Activated T-helper 9 cell treated with anti-CD3 and anti-CD28 coated beads, Interleukin-2, amount 50 U/mL, for 16 hours (primary cell): ENCODE measurements around the gene TUBGCP2.

ENCODE experiments used
- DNase-seq: peaks from one replicate; pipeline ENCODE4 v3.0.0-alpha.2; 2020; ENCODE audit warnings: low read depth

Gene TUBGCP2

GRCh38 chr10:133343558-133343957, 34.9 kb upstream of the TUBGCP2 start:
- no peak for DNase-seq

- DNase-seq: no peak
Observed at GRCh38 chr10:133342942-133343341, 34.3 kb upstream of the TUBGCP2 start.

DNA sequence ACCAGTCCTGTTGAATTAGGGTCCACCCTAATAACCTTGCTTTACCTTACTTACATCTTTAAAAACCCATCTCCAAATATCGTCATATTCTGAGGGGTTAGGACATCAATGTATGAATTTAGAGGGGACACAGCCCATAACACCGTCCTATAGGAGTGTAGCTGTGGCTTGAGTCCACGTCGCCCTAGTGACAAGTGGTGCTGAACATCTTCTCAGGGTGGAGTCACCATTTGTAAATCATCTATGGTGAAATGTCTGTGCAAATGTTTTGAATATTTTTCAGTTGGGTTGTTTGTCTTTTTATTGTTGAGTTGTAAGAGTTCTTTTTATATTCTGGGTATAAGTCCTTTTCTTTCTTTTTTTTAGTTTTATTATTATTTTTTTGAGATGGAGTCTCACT, 33.3 kb upstream of the TUBGCP2 start:
- DNase-seq: no peak

- no peak for DNase-seq
Observed at GRCh38 chr10:133339708-133340380, 31.2 kb upstream of the TUBGCP2 start.

- DNase-seq: no peak
Observed at GRCh38 chr10:133338080-133339071, 29.7 kb upstream of the TUBGCP2 start.

GRCh38 chr10:133337370-133337725, 28.7 kb upstream of the TUBGCP2 start:
- no peak for DNase-seq

- peak; percentile 76 for DNase-seq
Observed at GRCh38 chr10:133336577-133337369, 28.1 kb upstream of the TUBGCP2 start, which contains the start of gene CALY. CALY (minus strand) TSS chr10:133336896; CDS start chr10:133328989, 7,907 bp downstream.

DNA sequence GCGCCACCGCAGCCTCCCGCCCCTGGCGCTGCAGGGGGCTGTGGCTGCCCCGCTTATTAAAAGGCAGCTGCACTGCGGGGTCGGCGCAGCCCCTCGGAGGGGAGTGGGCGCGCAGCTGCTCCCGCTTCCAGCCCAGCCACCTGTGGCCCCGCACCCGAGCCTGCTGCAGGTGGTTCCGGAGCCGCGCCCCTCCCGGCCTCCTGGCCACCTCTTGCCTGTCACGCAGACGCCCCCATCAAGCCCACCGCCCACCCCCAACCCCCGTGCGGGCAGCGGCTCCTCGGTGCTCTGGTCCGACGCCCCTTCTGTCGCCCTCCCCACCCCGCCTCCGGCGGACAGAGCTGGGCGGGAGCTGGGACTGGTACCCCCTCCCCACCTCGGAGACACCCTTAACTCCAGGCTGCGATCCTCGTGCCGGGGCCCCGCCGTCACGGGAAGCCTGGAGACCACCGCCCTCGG, 27.5 kb upstream of the TUBGCP2 start:
- DNase-seq: no peak

GRCh38 chr10:133335246-133336117, 26.8 kb upstream of the TUBGCP2 start:
- DNase-seq: peak; percentile 67

- no peak for DNase-seq
Observed at GRCh38 chr10:133334503-133335245, 26.0 kb upstream of the TUBGCP2 start.

DNA sequence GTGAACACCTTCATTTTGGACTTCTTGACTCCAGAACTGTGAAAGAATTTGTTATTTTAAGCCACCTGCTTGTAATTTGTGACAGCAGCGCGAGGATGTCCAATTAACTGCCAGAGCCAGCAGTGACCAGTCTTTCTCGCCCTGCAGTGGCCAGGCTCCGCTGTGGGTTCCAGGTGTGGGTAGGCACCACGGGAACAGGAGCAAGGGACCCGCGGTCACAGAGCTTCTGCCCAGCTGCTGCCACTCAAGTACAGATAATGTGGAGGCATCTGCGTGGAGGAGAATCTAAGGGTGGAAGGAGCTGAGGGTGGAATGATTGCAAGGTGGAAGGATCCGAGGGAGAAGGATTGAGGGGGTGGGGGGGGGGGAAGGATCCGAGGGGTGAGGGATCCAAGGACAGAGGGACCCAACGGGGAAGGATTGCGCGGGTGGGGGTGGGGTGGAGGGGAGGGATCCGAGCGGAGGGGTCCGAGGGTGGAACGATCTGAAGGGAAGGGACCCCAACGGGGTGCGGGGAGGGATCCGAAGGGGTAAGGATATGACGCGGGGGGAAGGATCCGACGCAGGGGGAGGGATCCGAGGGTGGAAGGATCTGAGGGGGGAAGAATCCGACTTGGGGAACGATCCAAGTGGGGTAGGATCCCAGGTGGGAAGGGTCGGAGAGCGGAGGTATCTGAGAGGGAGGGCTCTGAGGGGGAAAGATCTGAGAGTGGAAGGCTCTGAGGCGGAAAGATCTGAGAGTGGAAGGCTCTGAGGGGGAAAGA, 24.4 kb upstream of the TUBGCP2 start:
- DNase-seq: no peak

DNA sequence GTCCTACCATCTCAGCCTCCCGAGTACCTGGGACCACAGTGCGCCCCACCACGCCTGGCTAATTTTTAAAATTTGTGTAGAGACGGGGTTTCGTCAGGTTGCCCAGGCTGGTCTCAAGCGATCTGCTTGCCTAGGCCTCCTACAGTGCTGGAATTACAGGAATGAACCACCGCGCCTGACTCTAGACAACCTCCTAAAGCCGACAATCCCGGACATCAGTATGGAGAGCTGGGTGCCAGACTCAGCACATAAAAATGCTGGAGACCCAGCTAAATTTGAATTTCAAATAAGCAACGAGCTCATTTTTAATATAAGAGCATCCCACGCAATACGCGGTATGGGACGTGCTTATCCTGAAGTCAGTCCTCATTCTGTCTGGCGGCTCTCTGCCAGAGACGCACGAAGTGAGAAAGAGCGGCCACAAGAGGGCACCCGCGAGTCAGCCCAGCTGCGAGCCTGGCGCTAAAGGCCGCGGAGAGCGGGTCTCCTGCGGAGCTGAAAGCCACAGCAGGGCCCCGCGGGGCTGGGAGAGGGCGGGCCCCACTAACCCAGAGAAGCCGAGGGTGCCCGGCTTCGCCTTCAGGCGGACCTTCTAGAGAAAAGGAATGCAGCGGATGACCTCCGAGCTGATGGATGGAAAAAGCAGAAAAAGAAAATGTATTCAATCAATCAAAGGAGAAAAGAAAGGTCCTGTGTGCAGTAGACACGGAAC, 21.0 kb upstream of the TUBGCP2 start:
- peak; percentile 80 for DNase-seq

DNA sequence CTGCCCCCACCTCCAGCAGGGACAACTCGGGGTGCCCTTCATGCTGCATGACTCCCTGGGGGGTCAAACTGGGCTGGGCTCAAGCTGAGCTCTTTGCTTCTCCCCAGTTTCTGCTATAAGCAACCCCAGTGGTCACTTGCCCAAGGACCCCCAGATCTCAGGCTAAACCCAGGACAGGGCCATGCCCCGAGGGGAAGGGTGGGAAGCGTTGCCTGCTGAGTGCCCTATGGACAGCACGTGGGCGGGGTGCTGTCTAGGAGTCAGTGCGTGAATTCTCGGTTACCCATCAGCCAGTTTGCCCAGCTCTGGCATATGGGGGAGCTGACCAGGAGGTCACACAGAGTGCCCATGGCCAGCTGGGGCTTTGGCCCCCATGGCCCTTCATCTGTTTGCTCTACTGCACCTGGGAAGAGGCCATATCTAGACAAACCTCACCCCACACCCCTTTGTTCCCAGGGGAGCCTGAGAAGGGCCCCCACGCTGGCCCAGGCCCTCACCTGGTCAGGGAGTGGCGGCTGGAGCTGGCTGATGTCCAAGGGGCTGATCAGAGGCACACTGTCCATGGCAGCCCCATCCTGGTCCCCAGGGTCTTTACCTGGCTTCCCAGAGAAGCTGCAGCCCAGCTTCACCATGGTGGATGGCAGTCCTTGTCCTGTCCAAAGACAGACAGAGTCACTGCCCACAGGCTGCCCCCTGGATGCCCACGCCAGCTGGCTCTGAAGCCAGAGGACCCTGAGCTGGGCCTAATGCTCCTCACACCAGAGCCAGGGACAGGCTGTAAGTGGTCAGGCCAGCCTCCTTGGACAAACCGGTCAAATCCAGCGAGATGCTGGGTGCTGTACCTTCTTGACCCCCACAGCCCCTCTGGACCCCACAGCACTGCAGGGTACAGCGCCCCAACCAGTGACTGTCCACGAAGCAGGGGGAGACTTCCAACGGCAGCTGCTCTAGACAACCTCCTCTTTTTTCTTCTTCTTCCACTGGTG, 20.0 kb upstream of the TUBGCP2 start:
- no peak for DNase-seq

DNA sequence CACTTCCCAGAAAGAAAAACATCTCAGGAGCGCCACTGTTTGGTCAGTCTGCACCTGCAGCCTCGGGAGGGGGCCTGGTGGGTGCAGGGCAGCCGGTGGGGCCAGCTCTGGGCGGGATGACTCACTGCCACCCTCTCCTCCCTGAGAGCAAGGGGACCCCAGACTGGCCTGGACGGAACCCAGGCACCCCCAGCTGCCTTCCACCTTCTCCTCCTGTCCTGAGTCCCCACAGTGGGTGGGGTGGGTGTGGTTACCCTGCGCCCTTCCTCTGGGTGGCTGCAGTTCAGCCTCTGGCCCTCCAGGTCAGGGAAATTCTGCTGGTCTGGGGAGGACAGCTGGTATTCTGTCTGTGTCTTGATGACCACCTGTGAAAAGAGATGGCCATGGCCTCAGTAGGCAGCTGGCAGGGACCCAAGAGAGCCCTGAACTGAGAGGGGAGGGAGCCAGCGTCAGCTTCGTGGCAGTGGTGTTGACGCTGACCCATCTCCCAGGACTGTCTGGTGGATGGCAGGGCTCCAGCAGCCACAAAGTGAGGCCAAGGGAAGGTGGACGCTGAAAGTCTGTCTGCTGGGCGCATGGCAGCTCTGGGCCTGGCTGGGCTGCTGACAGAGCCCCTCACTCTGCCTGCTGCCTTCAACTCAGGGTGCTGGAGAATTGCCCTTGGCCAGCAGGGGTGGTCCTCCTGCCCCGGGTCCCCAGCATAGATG, 19.1 kb upstream of the TUBGCP2 start:
- DNase-seq: no peak

DNA sequence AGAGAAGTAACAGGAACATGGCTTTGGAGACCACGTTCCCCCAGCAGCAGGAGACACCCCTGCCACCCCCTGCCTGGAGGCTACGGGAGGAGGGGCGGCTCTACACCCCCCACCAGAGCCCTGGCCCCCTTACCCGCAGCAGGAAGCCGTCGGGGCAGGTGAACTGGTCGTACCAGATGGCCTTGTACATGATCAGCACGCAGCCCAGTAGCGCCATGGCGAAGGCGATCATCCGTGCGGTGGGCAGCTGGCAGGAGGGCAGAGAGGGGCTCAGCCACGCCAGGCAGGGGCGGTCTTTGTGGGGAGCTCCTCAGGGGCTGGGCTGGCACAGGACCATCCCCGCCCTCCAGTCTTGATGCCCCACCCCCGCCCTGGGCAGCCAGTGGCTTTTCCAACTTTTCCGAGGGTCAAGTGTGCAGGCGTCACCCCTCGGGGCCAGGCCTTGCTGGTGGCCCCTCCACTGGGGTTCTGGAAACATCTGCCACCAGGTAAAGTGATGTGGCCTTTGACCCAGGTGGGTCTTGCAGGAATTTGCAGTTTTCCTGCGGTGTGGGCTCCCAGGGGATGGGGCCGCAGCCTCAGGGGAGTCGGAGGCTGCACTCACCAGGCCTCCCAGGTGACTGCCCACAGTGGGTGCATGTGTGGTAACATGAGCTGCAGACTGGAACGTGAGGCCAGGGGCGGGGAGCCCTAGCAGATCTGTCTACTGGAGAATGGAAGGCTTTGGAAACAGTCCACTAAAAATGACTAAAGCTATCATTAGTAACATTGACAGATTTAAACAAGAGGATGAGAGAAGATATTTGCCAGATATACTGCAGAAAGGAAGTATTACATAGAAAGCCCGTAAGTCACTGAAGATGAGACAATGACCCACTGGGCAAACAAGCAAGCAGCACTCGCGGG, 18.3 kb upstream of the TUBGCP2 start:
- no peak for DNase-seq

DNA sequence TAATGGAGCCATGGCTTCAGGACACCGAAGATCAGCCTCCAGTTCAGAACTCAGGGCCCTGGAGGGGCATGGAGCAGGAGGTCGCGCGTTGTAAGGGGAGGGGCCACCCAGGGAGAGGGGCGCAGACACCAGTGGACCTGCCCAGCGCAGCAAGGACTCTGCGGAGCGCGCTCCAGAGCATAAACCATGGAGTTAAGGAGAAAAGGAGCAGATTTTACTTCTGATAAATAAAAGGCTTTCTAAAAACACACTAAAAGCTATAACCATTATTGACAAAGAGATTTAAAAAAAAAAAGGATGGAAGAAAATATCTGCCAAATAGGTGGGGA, 17.5 kb upstream of the TUBGCP2 start:
- DNase-seq: no peak
